Heart left ventricle (tissue), 13 donors: ENCODE measurements around the gene PNMA8A.

Source experiments
- POLR2A ChIP-seq, 2 donors: fragments of 450-650 bp; IDR thresholded peaks; one replicate each; pipeline ENCODE4 v1.6.1; 2017; ENCODE audit warnings: antibody characterized with exemption in 2 of 2, mild to moderate bottlenecking in 2 of 2, moderate library complexity in 2 of 2
- TF ChIP-seq, protein P1 (sequence below), 12 donors: fragments of 200-600 bp; sonication (generic) in 4 of 12; IDR thresholded peaks; one replicate each; pipeline versions ENCODE4 v1.5.0 to v1.8.0; 2018 to 2022; ENCODE audit warnings: antibody characterized with exemption in 12 of 12, mild to moderate bottlenecking in 5 of 12
- donor health status: ischemic (EF 13 %, LVEDD 7.1; RV severe dilation, severe dysfunction).
- donor health status: DM: no; HTN: yes; CAD: no.
- donor health status: DM: no; HTN: no; CAD: no.
- donor health status: ischemic (EF 25% LVEDD 6.9; RV normal size, moderate dysfunction).
- donor health status: ischemic (EF 25% LVEDD 5.7; RV mildly dilated, moderate dysfunction).
- donor health status: ischemic (EF 35%, LVEDD 5.7; RV mildly dilated, moderate dysfunction).
- donor health status: nonischemic (EF 11% LVEDD 7.7; RV severe dilation, severe dysfunction).
- donor health status: DM: yes; HTN: yes; CAD: no.
- donor health status: PGD.
- donor health status: ischemic (EF 29% LVEDD 5.4; RV normal size, mild dysfunction).
- donor health status: nonischemic (EF 23%, LVEDD 6.1; RV moderate dilation, normal function).

DNA sequence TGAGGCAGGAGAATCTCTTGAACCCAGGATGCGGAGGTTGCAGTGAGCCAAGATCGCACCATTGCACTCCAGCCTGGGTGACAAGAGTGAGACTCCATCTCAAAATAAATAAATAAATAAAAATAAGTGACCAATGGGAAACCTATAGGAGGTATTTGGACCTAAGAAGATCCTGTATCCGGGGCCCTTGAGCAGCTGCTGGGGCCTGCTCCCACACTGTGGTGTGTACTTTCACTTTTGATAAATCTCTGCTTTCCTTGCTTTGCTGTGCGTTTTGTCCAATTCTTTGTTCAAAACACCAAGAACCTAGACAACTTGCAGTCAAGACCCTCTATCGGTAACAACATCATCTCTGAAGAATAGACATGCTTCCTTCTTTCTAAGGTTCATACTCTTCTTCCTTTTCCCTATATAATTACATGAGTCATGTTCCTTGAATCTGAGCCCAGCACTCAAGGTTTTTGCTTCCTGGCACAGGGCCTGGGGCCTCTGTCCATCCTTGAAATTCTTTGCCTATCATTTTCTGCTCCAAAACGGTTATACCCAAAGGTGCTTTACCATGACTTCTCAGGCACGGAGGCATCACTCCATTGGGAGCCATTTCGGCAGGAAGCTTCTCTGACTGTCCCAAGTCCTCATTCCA, 28.4 kb downstream of the PNMA8A start:
- TF ChIP-seq, protein P1, sequence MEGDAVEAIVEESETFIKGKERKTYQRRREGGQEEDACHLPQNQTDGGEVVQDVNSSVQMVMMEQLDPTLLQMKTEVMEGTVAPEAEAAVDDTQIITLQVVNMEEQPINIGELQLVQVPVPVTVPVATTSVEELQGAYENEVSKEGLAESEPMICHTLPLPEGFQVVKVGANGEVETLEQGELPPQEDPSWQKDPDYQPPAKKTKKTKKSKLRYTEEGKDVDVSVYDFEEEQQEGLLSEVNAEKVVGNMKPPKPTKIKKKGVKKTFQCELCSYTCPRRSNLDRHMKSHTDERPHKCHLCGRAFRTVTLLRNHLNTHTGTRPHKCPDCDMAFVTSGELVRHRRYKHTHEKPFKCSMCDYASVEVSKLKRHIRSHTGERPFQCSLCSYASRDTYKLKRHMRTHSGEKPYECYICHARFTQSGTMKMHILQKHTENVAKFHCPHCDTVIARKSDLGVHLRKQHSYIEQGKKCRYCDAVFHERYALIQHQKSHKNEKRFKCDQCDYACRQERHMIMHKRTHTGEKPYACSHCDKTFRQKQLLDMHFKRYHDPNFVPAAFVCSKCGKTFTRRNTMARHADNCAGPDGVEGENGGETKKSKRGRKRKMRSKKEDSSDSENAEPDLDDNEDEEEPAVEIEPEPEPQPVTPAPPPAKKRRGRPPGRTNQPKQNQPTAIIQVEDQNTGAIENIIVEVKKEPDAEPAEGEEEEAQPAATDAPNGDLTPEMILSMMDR (IDR thresholded peaks at IDR 0.05), result no peak
- TF ChIP-seq POLR2A (IDR thresholded peaks at IDR 0.05), result no peak
